Measurements from ENCODE around the gene CDK14. TPM values are rescaled to one million over a fixed set of nuclear protein-coding genes. Genes with fewer than 3 reads are reported as not detected.

CDK14 gene
- total RNA-seq, 1 donor: 44.8 TPM

GRCh38 chr7:91239772-91240171 is 643.7 kb downstream of the CDK14 start:
- no peak overlapping the region for H3K4me3 ChIP-seq (ENCODE audit: low read depth, low read length)
- DNase-seq (ENCODE audit: low read depth): no peak
- no peak for TF ChIP-seq CTCF (IDR thresholded peaks at IDR 0.05; ENCODE audit: insufficient read depth, low read length)

- peak; percentile 84 for DNase-seq (ENCODE audit: low read depth)
- no peak overlapping the region for H3K4me3 ChIP-seq (ENCODE audit: low read depth, low read length)
- TF ChIP-seq CTCF (IDR thresholded peaks at IDR 0.05; ENCODE audit: insufficient read depth, low read length): no peak
Observed at GRCh38 chr7:91240376-91240941, 644.3 kb downstream of the CDK14 start.

- no peak overlapping the region for H3K4me3 ChIP-seq (ENCODE audit: low read depth, low read length)
Observed at GRCh38 chr7:91242097-91242844, 646.1 kb downstream of the CDK14 start.

GRCh38 chr7:91243591-91244301 is 647.6 kb downstream of the CDK14 start:
- no peak for TF ChIP-seq CTCF (IDR thresholded peaks at IDR 0.05; ENCODE audit: insufficient read depth, low read length)
- no peak overlapping the region for H3K4me3 ChIP-seq (ENCODE audit: low read depth, low read length)
- DNase-seq (ENCODE audit: low read depth): peak; percentile 26

More at GRCh38 chr7:91242097-91242844, 646.1 kb downstream of the CDK14 start:
- TF ChIP-seq CTCF (IDR thresholded peaks at IDR 0.05; ENCODE audit: insufficient read depth, low read length): no peak
- DNase-seq (ENCODE audit: low read depth): peak; percentile 51

GRCh38 chr7:91247500-91247899 is 651.4 kb downstream of the CDK14 start:
- TF ChIP-seq CTCF (IDR thresholded peaks at IDR 0.05; ENCODE audit: insufficient read depth, low read length): peak; percentile 17
- no peak overlapping the region for H3K4me3 ChIP-seq (ENCODE audit: low read depth, low read length)
- no peak for DNase-seq (ENCODE audit: low read depth)

GRCh38 chr7:91248996-91249395 is 652.9 kb downstream of the CDK14 start:
- no peak overlapping the region for H3K4me3 ChIP-seq (ENCODE audit: low read depth, low read length)
- DNase-seq (ENCODE audit: low read depth): no peak
- TF ChIP-seq CTCF (IDR thresholded peaks at IDR 0.05; ENCODE audit: insufficient read depth, low read length): no peak
